Measurements from ENCODE around the gene TMUB1. TPM values are rescaled to one million over a fixed set of nuclear protein-coding genes. Genes with fewer than 3 reads are reported as not detected.

Gene TMUB1
- total RNA-seq, 4 donors from 2014 or later = 38.4 to 57.2 (median 44.7) TPM

DNA sequence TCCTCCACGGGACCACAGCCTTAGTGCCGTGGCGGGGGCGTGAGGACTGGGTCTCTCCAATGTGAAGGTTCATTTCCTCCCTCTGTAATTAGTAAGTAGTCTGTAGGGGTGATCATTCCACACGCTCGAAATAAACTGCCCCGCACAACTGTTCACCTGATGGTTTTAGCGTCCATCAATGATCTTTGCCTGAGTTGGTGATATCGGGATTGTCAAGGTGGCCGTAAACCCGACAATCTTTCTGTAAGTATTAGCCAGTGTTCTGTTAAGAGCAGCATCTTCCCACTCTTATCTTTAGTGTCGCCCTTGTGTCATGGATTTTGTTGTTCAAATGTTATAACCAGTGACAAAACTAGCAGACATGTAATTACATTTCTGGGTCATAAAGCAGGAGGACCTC is 20.7 kb upstream of the TMUB1 start:
- no peaks in the 10 kb centered on the region for H3K27me3 ChIP-seq
- H3K27ac ChIP-seq = no peak overlapping the region
- 81 to 88% methylated on average over 9 of the region's 12 CpGs for WGBS, 2 donors (ENCODE audit: low coverage in 1 of 2)
- no peak for ATAC-seq
- peaks cover 0 to 43% (median 15%) of the 10 kb centered on the region in 3 donors for H3K4me1 ChIP-seq
- no peaks in the 10 kb centered on the region for H3K9me3 ChIP-seq
- no peak for TF ChIP-seq POLR2AphosphoS5 (IDR thresholded peaks at IDR 0.05)
- no peak for TF ChIP-seq EP300 (IDR thresholded peaks at IDR 0.05)
- TF ChIP-seq POLR2A (IDR thresholded peaks at IDR 0.05) = no peak
- TF ChIP-seq, protein P1, sequence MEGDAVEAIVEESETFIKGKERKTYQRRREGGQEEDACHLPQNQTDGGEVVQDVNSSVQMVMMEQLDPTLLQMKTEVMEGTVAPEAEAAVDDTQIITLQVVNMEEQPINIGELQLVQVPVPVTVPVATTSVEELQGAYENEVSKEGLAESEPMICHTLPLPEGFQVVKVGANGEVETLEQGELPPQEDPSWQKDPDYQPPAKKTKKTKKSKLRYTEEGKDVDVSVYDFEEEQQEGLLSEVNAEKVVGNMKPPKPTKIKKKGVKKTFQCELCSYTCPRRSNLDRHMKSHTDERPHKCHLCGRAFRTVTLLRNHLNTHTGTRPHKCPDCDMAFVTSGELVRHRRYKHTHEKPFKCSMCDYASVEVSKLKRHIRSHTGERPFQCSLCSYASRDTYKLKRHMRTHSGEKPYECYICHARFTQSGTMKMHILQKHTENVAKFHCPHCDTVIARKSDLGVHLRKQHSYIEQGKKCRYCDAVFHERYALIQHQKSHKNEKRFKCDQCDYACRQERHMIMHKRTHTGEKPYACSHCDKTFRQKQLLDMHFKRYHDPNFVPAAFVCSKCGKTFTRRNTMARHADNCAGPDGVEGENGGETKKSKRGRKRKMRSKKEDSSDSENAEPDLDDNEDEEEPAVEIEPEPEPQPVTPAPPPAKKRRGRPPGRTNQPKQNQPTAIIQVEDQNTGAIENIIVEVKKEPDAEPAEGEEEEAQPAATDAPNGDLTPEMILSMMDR (IDR thresholded peaks at IDR 0.05) = no peak
- no peak overlapping the region for H3K4me3 ChIP-seq
- H3K36me3 ChIP-seq = peaks cover 0 to 22% of the 10 kb centered on the region in 2 donors

DNA sequence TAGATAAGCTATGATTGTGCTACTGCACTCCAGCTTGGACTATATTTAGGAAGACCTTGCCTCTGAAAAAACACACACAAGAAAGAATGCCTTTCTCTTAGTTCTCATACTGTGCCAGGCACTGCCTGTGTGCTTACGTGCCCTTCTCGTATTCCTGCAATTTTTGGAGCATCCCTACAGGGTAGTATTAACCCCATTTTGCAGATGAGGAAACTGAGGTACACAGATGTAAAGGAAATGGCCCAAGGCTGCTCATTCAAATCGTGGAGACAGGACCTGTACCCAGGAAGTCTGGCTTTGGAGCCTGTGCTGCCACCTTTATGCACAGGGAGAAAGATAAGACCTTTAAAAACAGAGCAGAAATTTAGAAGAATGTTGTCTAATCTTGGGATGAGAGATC is 19.7 kb upstream of the TMUB1 start:
- H3K4me1 ChIP-seq = peaks cover 0 to 43% (median 15%) of the 10 kb centered on the region in 3 donors
- H3K36me3 ChIP-seq = peaks cover 0 to 22% of the 10 kb centered on the region in 2 donors
- H3K27ac ChIP-seq = no peak overlapping the region
- no peaks in the 10 kb centered on the region for H3K27me3 ChIP-seq
- no peaks in the 10 kb centered on the region for H3K9me3 ChIP-seq
- TF ChIP-seq EP300 (IDR thresholded peaks at IDR 0.05) (no peak), POLR2A (IDR thresholded peaks at IDR 0.05) (no peak), POLR2AphosphoS5 (IDR thresholded peaks at IDR 0.05) (no peak)
- TF ChIP-seq, protein P1 (IDR thresholded peaks at IDR 0.05) = no peak
- WGBS, 2 donors (ENCODE audit: low coverage in 1 of 2) = 50 to 70% methylated on average over 1 to 2 of the region's 3 CpGs
- no peak overlapping the region for H3K4me3 ChIP-seq
- no peak for ATAC-seq

DNA sequence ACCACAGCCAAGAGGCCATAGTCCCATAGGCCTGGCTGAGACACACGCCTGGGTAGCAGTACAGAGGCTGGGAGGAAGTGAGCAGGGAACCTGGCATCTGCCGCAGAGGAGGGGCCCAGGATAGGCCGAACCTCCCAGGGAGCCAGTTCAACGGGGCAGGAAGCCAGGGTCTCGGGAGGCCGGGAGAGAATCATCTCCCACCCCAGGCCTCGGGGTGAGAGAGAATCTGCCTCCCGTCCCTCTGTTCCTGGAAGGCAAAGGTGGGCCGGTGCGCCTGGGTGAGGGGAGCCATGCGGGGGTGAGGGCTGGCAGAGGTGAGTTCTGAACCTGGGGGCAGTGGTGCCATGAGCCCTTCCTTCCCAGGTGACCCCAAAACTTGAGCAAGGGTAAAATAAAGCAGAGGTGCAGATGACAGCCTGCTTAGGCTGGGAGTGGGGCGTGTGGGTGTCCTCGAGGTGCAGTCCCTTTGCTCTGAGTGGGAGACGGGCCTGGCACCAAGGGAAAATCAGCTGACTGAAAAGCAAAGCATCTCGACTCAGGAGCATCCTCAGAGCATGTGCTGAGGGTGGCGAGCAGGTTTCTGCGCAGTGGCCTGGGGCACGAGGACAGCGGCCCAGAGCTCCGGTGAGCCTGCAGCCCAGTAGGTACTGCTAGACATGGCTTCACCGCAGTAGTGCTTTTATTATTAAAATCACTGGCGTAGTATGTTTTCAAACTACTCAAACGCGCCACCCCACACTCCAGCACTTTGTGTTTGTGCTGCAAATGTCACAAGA is 18.5 kb upstream of the TMUB1 start:
- peaks cover 0 to 22% of the 10 kb centered on the region in 2 donors for H3K36me3 ChIP-seq
- ATAC-seq = no peak
- TF ChIP-seq POLR2A (IDR thresholded peaks at IDR 0.05) (no peak), POLR2AphosphoS5 (IDR thresholded peaks at IDR 0.05) (no peak), EP300 (IDR thresholded peaks at IDR 0.05) (no peak)
- TF ChIP-seq, protein P1 (IDR thresholded peaks at IDR 0.05) = no peak
- no peaks in the 10 kb centered on the region for H3K9me3 ChIP-seq
- H3K4me3 ChIP-seq = no peak overlapping the region
- H3K4me1 ChIP-seq = peaks cover 0 to 43% (median 15%) of the 10 kb centered on the region in 3 donors
- no peaks in the 10 kb centered on the region for H3K27me3 ChIP-seq
- H3K27ac ChIP-seq = peak overlapping the region in 1 of 4 donors; percentile 7
- WGBS, 2 donors (ENCODE audit: low coverage in 1 of 2) = 73 to 100% methylated on average over 1 to 10 of the region's 24 CpGs

DNA sequence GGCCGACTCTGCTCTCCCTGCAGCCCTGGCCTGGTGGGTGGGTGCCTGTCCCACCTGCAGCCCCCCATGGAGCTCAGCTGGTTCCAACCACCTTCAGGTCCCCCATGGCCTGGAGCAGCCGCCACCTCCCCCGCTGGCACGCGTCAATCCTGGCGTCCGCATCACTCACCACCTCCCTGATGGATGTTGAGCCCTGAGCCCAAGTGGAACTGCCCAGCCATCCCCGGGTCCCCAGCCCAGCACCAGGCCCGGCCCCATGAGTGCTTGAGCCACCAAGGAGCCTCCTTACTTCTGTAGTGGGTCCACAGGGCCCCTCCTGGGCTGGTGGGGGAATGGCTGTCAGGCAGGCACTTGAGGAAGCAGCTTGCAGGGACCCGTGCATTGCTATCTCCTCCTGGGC is 17.6 kb upstream of the TMUB1 start:
- H3K4me1 ChIP-seq = peaks cover 0 to 47% (median 15%) of the 10 kb centered on the region in 3 donors
- ATAC-seq = no peak

More for the DNA sequence above, 17.6 kb upstream of the TMUB1 start:
- Histone ChIP-seq H3K27ac (no peak overlapping the region), H3K4me3 (no peak overlapping the region), H3K9me3 (no peaks in the 10 kb centered on the region), H3K27me3 (no peaks in the 10 kb centered on the region), H3K36me3 (peaks cover 0 to 15% of the 10 kb centered on the region in 2 donors)
- WGBS, 2 donors (ENCODE audit: low coverage in 1 of 2) = no CpG with 5 or more reads among the region's 10 CpGs
- TF ChIP-seq POLR2A (IDR thresholded peaks at IDR 0.05) = no peak
- TF ChIP-seq, protein P1 (IDR thresholded peaks at IDR 0.05) = no peak
- no peak for TF ChIP-seq POLR2AphosphoS5 (IDR thresholded peaks at IDR 0.05)
- no peak for TF ChIP-seq EP300 (IDR thresholded peaks at IDR 0.05)

Measured in gastroesophageal sphincter (tissue), 4 donors.